Skeletal muscle satellite cell (primary cell): ENCODE results near the gene BCL11B.

ENCODE experiments used
- H3K27me3 ChIP-seq: 2 replicates; pipeline ENCODE4 v1.7.0; 2013; ENCODE audit warnings: low read length; ENCODE audit not compliant: control insufficient read depth, insufficient read depth
- H3K36me3 ChIP-seq: 2 replicates; pipeline ENCODE4 v1.7.0; 2013; ENCODE audit warnings: mild to moderate bottlenecking, control low read depth, low read length; ENCODE audit not compliant: insufficient read depth
- H3K4me1 ChIP-seq: 2 replicates; pipeline ENCODE4 v1.7.0; 2013; ENCODE audit warnings: low read length; ENCODE audit not compliant: control insufficient read depth, insufficient read depth
- H3K4me2 ChIP-seq: 2 replicates; pipeline ENCODE4 v1.7.0; 2013; ENCODE audit warnings: mild to moderate bottlenecking, low read length
- H3K4me3 ChIP-seq: 2 replicates; pipeline ENCODE4 v1.7.0; 2013; ENCODE audit warnings: low read length
- H3K9ac ChIP-seq: 2 replicates; pipeline ENCODE4 v1.7.0; 2013; ENCODE audit warnings: mild to moderate bottlenecking, low read depth, low read length, moderate library complexity
- H3K9me3 ChIP-seq: replicated peaks from 2 replicates; pipeline ENCODE4 v1.7.0; 2013; ENCODE audit warnings: mild to moderate bottlenecking, control low read depth, low read length

The BCL11B gene

DNA sequence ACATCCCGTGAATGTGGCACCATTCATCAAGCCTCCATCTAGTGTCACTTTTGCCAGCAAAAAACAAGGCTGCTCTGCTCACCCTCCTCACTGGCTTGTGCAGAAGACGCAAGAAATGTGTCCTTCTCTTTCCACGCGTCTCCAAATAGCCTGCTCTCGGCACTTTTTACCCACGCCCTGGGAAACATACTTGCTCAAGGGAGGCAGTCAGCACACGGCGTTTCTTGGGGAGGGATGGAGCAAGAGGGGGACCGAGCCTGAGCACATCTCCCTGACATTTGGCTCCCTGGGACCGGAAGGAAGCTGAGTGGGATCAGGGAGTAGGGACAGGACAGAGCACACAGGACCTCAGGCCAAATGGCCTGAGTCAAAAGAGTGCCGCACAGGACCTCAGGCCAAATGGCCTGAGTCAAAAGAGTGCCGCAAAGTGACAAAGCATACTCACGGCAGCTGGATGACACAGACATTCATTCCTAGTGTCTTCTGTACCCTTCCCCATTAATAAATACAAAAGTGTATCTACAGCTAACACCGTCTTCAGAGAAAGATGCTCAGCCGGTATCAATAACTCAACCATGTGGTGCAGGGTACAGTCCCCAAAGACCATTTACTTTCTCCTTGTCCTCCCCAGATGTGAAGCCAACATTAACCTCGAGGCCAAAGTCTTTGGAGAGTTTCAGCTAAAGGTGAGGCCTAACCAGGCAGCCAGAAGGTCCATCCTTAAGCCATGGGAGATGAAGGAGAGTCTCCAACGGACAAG is 7.1 kb downstream of the BCL11B start:
- Histone ChIP-seq H3K36me3 (no peaks in the 10 kb centered on the region), H3K4me2 (no peak overlapping the region), H3K9me3 (no peaks in the 10 kb centered on the region), H3K9ac (no peak overlapping the region), H3K27me3 (peaks cover 39% of the 10 kb centered on the region), H3K4me3 (no peak overlapping the region), H3K4me1 (no peaks in the 10 kb centered on the region)

DNA sequence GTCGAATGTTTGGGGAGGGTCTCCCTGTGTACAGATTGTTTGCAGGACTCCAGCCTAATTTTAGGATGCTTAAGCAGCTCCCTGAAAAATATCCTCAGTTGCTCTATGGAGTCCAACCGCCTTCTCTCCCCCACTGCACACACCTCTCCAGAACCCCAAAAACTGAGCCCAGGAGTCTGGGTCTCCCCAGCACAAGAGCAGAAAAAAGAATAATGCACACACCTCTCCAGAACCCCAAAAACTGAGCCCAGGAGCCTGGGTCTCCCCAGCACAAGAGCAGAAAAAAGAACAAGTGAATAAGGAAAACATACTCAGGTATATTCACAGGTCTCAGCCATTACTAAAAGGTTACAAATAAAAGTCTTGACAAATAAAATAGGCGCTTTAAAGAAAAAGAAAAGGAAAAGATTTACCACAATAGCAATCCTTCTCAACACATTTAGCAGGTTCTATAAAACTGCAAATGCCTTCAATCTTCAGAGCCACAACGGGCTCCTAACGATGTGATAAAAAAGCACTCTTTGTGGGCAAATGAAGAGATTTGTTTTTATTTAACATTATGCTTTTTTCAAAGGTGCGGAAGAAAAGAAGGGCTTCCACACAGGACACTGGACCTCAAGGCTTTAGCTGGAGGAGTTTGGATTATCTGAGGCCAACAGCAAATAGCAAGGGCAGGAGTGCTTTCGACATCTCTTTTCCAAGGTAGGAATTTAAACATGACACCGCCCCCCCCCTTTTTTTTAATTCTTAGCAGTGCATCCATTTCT is 8.2 kb downstream of the BCL11B start:
- Histone ChIP-seq H3K4me1 (no peaks in the 10 kb centered on the region), H3K4me3 (no peak overlapping the region), H3K9me3 (no peaks in the 10 kb centered on the region), H3K27me3 (peaks cover 33% of the 10 kb centered on the region), H3K4me2 (no peak overlapping the region), H3K9ac (no peak overlapping the region), H3K36me3 (no peaks in the 10 kb centered on the region)

- Histone ChIP-seq H3K4me3 (no peak overlapping the region), H3K9me3 (no peaks in the 10 kb centered on the region), H3K36me3 (no peaks in the 10 kb centered on the region), H3K9ac (no peak overlapping the region), H3K4me2 (no peak overlapping the region), H3K4me1 (no peaks in the 10 kb centered on the region), H3K27me3 (peaks cover 29% of the 10 kb centered on the region)
These were observed 9.0 kb downstream of the BCL11B start for GRCh38 chr14:99262977-99263448.

DNA sequence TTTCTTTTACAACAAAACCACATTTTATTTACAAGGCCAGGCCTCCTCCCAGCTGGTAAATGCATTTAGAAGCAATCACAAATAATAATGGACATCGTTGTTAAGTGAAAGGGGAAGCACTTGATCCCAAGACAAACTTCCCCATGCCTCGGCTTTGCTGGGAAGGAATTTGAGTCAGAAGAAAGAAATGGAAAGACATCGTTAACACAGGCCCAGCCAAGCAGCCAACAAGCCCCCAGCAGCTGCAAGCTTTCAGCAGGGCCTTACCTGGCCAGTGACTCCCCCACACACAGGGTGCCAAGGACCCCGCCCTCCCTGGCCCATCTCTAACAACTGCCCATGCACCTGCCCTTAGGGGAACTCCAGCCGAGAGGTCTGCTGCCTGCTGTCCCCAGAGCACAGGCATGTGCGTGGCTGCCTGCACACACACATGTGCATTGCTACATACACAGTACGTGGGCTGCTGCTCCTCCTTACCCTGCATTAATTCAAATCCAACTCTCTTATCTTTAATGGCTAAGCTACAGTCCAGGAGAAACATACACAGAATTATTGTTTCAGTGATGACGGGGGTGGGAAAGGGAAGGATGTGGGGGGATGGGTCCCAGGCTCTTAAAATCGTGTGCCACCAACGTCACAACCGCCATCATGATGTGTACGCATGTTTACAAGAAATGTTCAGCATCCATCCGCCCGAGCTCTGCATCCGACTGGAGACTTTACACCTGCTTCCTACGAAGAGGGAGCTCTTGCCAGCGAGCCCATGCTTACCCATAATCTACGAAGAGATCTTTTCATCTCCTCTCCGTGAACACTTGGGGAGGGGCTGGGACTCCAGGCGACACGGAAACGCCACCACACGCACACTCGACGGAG is 9.8 kb downstream of the BCL11B start:
- H3K4me1 ChIP-seq = no peaks in the 10 kb centered on the region

DNA sequence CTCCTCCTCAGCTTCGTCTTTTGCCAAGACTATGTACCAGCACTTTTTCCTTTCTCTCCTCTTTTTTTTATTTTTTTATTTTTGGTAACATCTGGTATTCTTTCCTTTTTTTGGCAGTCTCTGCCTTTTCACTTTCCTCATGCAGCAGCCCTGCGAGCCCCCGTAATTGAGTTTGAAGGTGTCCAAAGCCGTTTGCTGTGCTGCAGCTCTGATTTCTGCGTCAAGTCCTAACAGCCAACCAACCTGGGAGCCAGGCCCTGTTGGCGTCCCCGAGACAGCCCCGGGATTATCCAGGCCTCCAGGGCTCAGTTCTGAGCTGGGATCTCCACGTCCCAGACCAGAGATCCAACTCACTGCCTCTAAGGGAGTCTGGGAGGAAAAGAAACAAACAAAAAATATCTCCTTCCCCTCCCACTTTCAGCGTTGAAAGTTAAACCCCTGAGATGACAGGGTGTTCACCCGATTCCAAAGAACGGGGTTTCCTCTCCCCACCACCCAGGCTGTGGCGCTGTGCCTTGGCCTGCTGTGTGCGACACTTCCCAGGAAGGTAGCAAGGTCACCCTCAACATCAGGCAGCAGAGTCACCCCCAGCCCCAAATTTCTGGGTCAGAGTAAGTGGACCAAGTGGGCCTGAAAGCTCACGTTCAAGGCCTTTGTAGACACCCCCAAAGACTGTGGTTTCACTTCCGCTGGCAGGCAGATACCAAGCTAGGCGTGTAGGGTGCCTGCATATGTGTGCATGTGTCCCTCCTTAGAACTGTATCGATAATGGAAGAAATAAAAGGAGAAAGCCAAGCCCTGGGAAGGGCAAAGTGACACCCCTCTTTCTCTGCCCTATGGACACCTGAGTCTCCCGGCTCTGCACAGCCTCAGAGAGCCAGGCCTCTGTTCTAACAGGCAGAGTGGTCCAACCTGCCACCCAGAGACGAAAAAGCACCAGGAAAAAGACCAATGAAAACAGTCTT is 11.1 kb downstream of the BCL11B start:
- Histone ChIP-seq H3K9ac (no peak overlapping the region), H3K27me3 (peaks cover 18% of the 10 kb centered on the region), H3K4me1 (no peaks in the 10 kb centered on the region), H3K4me3 (no peak overlapping the region), H3K9me3 (no peaks in the 10 kb centered on the region), H3K36me3 (no peaks in the 10 kb centered on the region), H3K4me2 (no peak overlapping the region)

More for the DNA sequence above, 9.8 kb downstream of the BCL11B start:
- H3K4me2 ChIP-seq = no peak overlapping the region
- peaks cover 23% of the 10 kb centered on the region for H3K27me3 ChIP-seq
- H3K36me3 ChIP-seq = no peaks in the 10 kb centered on the region
- H3K9me3 ChIP-seq = no peaks in the 10 kb centered on the region
- H3K4me3 ChIP-seq = no peak overlapping the region
- no peak overlapping the region for H3K9ac ChIP-seq

- no peak overlapping the region for H3K9ac ChIP-seq
- peaks cover 14% of the 10 kb centered on the region for H3K27me3 ChIP-seq
- no peaks in the 10 kb centered on the region for H3K4me1 ChIP-seq
- H3K4me3 ChIP-seq = no peak overlapping the region
- no peaks in the 10 kb centered on the region for H3K36me3 ChIP-seq
- no peaks in the 10 kb centered on the region for H3K9me3 ChIP-seq
- H3K4me2 ChIP-seq = no peak overlapping the region
These were observed 11.9 kb downstream of the BCL11B start for GRCh38 chr14:99260116-99260515.

DNA sequence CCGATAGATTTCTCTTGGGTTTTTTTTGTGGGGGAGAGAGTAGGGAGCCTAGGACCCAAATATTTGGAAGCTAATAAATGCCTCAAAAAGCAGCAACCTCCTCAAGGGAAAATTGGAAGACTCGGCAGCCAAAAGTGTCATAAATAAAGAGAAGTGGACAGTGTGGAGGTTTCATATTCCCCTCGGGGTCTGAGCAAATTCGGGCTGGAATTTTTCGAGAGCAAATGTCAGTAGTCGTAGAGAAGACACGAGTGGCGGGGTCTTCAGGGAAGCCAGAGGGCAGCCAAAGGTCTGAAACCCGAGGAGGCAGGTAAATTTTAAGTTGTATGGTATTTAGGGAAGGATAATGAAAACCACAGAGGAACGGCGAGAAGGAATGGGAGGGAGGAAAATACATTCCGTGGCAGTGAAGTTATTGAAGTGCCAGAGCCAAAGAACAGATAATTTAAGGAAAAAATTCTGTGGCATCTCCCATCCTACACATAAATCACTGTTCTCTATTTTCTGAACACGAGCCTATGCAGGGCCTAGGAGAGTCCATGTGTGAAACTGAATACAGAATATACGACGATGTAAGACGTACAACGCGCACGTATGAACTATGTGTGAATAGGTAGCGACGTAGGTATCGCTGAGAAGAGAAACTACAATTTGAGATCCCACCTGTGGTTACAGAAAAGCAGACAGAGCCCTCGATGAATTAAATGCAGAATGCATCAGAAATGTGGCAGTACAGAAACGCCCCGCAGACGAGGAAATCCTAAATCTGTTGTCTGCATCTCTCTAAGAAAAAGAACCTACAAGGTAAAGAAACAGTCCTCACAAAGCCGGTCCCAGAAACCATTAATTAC is 12.9 kb downstream of the BCL11B start:
- no peak overlapping the region for H3K9ac ChIP-seq
- H3K4me2 ChIP-seq = no peak overlapping the region
- no peaks in the 10 kb centered on the region for H3K4me1 ChIP-seq
- no peak overlapping the region for H3K4me3 ChIP-seq
- H3K36me3 ChIP-seq = no peaks in the 10 kb centered on the region
- H3K9me3 ChIP-seq = no peaks in the 10 kb centered on the region
- peaks cover 13% of the 10 kb centered on the region for H3K27me3 ChIP-seq

GRCh38 chr14:99258341-99258861 is 13.6 kb downstream of the BCL11B start:
- Histone ChIP-seq H3K4me1 (no peaks in the 10 kb centered on the region), H3K36me3 (no peaks in the 10 kb centered on the region), H3K9ac (no peak overlapping the region), H3K9me3 (no peaks in the 10 kb centered on the region), H3K27me3 (peaks cover 16% of the 10 kb centered on the region), H3K4me3 (no peak overlapping the region), H3K4me2 (no peak overlapping the region)

DNA sequence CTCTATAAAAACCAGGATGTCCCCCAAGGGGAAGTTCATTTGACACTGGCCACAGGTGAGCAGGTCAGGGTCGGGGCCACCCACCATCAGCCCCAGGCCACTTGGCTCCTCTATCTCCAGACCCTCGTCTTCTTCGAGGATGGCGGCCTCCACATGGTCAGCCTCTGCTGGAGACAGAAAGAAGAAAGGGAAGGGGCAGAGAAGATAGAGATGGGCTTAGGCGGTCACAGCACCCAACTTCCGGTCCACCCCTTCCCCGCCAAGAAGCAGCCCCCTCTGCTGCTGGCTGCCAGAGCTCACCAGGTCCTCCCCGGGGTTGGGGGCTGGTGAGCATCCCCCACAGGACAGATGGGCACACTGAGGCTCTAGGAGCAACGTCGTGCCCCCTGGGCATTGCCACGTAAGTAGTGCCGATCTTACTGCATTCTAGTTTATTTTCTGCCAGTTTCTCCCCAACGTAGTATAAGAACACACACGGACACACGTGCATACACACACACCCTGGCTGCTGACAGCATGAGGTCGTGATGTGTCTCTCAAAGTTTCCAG is 14.2 kb downstream of the BCL11B start:
- no peaks in the 10 kb centered on the region for H3K36me3 ChIP-seq

More for the DNA sequence above, 14.2 kb downstream of the BCL11B start:
- Histone ChIP-seq H3K9me3 (no peaks in the 10 kb centered on the region), H3K9ac (no peak overlapping the region), H3K4me2 (no peak overlapping the region), H3K27me3 (peaks cover 16% of the 10 kb centered on the region), H3K4me1 (no peaks in the 10 kb centered on the region), H3K4me3 (no peak overlapping the region)
